OCI-LY3 (cell line): Measurements from ENCODE around the gene EIF4EBP3.

ENCODE experiments used
- CTCF ChIP-seq: fragments of 200-600, 300-600 bp; sonication (generic); IDR thresholded peaks from 2 replicates; pipeline ENCODE4 v1.5.1; 2014; ENCODE audit warnings: antibody characterized with exemption, low read length, low read depth
- EZH2phosphoT487 ChIP-seq: fragments of 200-600 bp; shearing (Covaris generic); IDR thresholded peaks from 2 replicates; pipeline ENCODE4 v1.6.1; 2018; ENCODE audit warnings: antibody characterized with exemption, mixed run types, low read depth

DNA sequence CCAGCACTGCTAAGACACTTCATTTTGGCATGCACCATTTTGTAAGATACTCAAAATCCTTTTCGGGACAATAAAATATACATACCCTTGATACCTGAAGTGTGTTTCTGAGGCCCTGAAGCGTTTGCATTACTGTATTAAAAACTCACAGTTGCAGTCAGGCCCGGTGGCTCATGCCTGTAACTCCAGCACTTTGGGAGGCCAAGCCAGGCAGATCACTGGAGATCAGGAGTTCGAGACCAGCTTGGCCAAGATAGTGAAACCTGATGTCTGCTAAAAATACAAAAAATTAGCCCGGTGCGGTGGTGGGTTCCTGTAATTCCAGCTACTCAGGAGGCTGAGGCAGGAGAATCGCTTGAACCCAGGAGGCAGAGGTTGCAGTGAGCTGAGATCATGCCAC lies 2.5 kb upstream of the EIF4EBP3 start:
- TF ChIP-seq CTCF (no peak), EZH2phosphoT487 (no peak)
